Duodenal mucosa (tissue), 2 donors: ENCODE measurements around the gene HSCB.

ENCODE experiments used
- H3K27ac ChIP-seq: one replicate; pipeline ENCODE4 v1.7.0; 2013; ENCODE audit warnings: low read depth, low read length
- H3K27me3 ChIP-seq, 2 donors: one replicate each; pipeline ENCODE4 v1.7.0; 2013; ENCODE audit warnings: low read length in 2 of 2, control low read depth in 1 of 2; ENCODE audit not compliant: insufficient read depth in 2 of 2, control insufficient read depth in 1 of 2
- H3K36me3 ChIP-seq, 2 donors: one replicate each; pipeline ENCODE4 v1.7.0; 2013; ENCODE audit warnings: low read length in 2 of 2, control low read depth in 1 of 2; ENCODE audit not compliant: insufficient read depth in 2 of 2, control insufficient read depth in 1 of 2
- H3K4me1 ChIP-seq, 2 donors: one replicate each; pipeline ENCODE4 v1.7.0; 2013; ENCODE audit warnings: low read length in 2 of 2, control low read depth in 1 of 2; ENCODE audit not compliant: insufficient read depth in 2 of 2, control insufficient read depth in 1 of 2
- H3K4me3 ChIP-seq, 2 donors: one replicate each; pipeline ENCODE4 v1.7.0; 2013; ENCODE audit warnings: low read length in 2 of 2, low read depth in 1 of 2
- H3K9ac ChIP-seq, 2 donors: one replicate each; pipeline ENCODE4 v1.7.0; 2013; ENCODE audit warnings: low read length in 2 of 2, low read depth in 1 of 2
- H3K9me3 ChIP-seq, 2 donors: one replicate each; pipeline ENCODE4 v1.7.0; 2013; ENCODE audit warnings: low read length in 2 of 2, control low read depth in 1 of 2; ENCODE audit not compliant: control insufficient read depth in 1 of 2

HSCB gene

DNA sequence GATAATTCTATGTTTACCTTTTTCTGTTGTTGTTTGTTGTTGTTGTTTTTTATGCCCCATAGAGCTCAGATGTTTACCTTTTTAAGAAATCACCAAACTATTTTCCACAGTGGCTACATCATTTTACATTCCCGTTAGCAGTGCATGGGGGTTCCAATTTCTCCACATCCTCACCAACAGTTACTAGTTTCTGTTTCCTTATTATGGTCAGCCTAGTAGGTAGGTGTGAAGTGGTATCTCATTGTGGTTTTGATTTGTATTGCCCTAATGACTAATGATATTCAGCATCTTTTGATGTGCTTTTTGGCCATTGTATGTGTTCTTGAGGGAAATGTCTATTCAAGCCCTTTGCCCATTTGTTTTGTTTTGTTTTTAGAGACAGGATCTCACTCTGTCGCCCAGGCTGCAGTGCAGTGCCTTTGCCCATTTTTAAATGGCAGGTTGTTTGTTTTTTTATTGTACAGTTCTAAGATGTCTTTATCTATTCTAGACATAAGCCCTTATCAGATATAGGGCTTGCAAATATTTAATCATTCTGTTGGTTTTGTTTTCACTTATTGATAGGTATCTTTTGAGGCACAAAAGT, 27.7 kb upstream of the HSCB start:
- H3K27me3 ChIP-seq = no peaks in the 10 kb centered on the region
- no peak overlapping the region for H3K9ac ChIP-seq
- no peak overlapping the region for H3K27ac ChIP-seq
- no peaks in the 10 kb centered on the region for H3K4me1 ChIP-seq
- no peaks in the 10 kb centered on the region for H3K9me3 ChIP-seq
- no peak overlapping the region for H3K4me3 ChIP-seq
- H3K36me3 ChIP-seq = peaks cover 0 to 13% of the 10 kb centered on the region in 2 donors

DNA sequence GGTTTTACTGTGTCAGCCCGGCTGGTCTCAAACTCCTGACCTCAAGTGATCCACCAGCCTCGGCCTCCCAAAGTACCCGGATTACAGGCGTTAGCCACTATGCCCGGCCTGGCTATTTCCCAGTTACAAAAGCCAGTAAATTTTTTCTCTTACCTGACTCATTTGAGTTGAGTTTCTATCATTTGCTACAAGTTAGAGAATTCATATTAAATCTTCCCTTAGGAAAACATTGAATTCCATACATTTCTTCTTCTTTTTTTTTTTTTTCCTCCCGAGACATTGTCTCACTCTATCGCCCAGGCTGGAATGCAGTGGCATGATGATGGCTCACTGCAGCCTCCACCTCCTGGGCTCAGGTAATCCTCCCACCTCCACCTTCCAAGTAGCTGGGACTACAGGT, 26.2 kb upstream of the HSCB start:
- Histone ChIP-seq H3K9ac (no peak overlapping the region), H3K27ac (no peak overlapping the region), H3K36me3 (peaks cover 0 to 13% of the 10 kb centered on the region in 2 donors), H3K27me3 (no peaks in the 10 kb centered on the region), H3K4me3 (no peak overlapping the region), H3K4me1 (no peaks in the 10 kb centered on the region), H3K9me3 (no peaks in the 10 kb centered on the region)

DNA sequence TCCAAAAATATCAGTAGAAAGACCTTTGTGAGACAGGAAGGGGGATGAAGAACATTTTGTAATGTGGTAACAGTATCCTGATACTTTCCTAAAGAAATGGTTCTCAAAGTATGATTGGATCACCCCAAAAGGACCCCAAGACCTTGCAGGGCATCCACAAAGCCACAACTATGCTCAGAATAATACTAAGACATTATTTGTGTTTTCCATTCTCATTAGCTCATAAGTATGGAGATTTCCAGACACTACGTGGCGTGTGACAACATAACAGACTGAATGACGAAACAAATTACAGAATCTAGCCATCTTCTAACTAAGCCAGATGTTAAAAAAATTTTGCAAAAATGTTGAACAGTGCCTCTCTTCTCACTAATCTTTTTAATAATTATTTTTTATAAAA, 25.2 kb upstream of the HSCB start:
- Histone ChIP-seq H3K4me1 (no peaks in the 10 kb centered on the region), H3K9me3 (no peaks in the 10 kb centered on the region), H3K36me3 (peaks cover 0 to 7% of the 10 kb centered on the region in 2 donors), H3K4me3 (no peak overlapping the region), H3K27ac (no peak overlapping the region), H3K9ac (no peak overlapping the region), H3K27me3 (no peaks in the 10 kb centered on the region)

DNA sequence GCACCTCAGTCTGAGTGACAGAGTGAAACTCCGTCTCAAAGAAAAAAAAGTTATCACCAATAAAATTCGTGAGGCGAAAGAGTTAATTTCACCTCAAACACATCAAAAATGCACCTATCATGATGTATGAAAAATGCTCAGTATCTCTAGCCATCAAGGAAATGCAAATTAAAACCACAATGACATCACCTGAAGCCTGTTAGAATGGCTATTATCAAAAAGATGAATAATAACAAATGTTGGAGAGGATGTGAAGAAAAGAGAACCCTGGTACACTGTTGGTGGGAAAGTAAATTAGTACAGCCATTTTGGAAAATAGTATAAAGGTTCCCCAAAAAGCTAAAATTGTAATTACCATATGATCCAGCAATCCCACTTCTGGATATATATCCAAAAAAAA, 23.8 kb upstream of the HSCB start:
- Histone ChIP-seq H3K36me3 (peaks cover 0 to 5% of the 10 kb centered on the region in 2 donors), H3K4me3 (no peak overlapping the region), H3K27me3 (no peaks in the 10 kb centered on the region), H3K9ac (no peak overlapping the region), H3K27ac (no peak overlapping the region), H3K9me3 (no peaks in the 10 kb centered on the region), H3K4me1 (no peaks in the 10 kb centered on the region)

DNA sequence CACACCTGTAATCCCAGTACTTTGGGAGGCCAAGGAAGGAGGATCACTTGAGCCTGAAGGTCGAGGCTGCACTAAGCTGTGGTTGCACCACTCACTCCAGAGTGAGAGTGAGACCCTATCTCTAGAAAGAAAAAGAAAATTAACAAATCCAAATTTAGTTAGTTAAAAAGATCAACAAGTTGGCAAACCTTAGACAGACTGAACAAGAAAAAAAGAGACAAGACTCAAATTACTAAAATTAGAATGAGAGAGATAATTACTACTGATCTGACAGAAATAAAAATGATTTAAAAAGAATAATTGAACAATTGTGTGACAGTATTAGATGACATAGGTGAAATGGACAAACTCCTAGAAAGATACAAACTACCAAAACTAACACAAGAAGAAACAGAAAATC, 13.8 kb upstream of the HSCB start:
- H3K4me1 ChIP-seq = no peaks in the 10 kb centered on the region
- H3K27me3 ChIP-seq = no peaks in the 10 kb centered on the region
- peaks cover 7 to 19% of the 10 kb centered on the region in 2 donors for H3K36me3 ChIP-seq
- H3K9me3 ChIP-seq = no peaks in the 10 kb centered on the region
- no peak overlapping the region for H3K4me3 ChIP-seq
- H3K27ac ChIP-seq = no peak overlapping the region
- no peak overlapping the region for H3K9ac ChIP-seq

DNA sequence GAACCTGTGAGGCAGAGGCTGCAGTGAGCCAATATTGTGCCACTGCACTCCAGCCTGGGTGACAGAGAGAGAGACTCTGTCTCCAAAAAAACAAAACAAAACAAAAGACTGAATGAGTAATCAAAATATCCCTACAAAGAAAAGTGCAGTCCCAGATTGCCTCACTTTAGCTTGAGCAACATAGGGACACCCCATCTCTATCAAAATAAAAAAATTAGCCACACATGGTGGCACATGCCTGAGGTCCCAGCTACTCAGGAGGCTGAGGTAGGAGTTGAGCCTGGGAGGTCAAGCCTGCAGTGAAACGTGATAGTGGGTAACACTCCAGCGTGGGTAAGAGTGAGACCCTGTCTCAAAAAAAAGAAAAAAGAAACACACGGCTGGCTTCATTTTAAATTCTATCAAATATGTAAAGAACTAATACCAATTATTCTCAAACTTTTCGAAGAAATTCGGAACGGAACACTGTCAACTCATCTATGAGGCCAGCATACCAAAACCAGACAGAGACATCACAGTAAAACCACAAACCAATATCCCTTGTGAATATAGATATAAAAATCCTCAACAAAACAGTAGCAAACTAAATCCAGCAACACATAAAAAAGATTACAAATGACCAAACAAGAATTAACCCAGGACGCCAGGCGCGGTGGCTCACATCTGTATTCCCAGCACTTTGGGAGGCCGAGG, 13.1 kb upstream of the HSCB start:
- no peaks in the 10 kb centered on the region for H3K9me3 ChIP-seq
- no peak overlapping the region for H3K9ac ChIP-seq
- H3K27ac ChIP-seq = no peak overlapping the region
- H3K27me3 ChIP-seq = no peaks in the 10 kb centered on the region
- peaks cover 9 to 23% of the 10 kb centered on the region in 2 donors for H3K36me3 ChIP-seq
- H3K4me1 ChIP-seq = no peaks in the 10 kb centered on the region
- no peak overlapping the region for H3K4me3 ChIP-seq

DNA sequence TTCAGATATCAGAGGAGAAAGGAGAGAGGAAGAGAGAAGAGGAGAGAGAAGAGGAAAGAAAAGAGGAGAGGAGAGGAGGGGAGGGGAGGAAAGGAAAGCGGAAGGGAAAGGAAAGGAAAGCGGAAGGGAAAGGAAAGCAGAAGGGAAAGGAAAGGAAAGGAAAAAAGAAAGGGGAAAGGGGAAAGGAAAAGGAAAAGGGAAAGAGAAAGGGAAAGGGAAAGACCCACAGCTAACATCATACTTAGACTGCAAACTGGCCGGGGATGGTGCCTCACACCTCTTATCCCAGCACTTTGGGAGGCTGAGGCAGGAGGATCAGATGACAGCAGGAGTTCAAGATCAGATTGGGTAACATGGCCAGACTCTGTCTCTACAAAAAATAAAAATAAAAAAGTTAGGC, 11.7 kb upstream of the HSCB start:
- Histone ChIP-seq H3K27me3 (no peaks in the 10 kb centered on the region), H3K9ac (no peak overlapping the region), H3K4me1 (no peaks in the 10 kb centered on the region), H3K4me3 (no peak overlapping the region), H3K36me3 (peaks cover 11 to 18% of the 10 kb centered on the region in 2 donors), H3K27ac (no peak overlapping the region), H3K9me3 (no peaks in the 10 kb centered on the region)

DNA sequence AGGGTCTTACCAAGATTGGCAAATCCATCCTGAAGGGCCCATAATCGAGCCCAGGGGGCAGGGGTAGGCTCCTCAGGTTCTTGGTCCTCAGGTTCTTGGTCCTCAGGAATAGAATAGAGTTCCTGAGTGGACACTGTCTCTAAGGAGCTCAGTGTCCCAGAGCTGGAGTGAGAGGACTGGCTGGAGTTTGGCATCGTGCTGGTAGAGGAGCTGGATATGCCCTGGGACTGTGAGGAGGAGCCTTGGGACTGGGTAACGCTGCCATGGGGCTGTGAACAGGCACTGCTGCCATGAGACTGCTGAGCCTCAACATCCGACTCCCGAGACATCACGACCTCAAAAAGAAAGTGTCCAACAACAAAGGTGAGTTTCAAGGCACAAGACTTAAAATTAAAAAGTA, 7.4 kb upstream of the HSCB start:
- no peaks in the 10 kb centered on the region for H3K27me3 ChIP-seq
- no peak overlapping the region for H3K4me3 ChIP-seq
- peaks cover 3 to 9% of the 10 kb centered on the region in 2 donors for H3K4me1 ChIP-seq
- peaks cover 10 to 14% of the 10 kb centered on the region in 2 donors for H3K36me3 ChIP-seq
- H3K9ac ChIP-seq = no peak overlapping the region
- no peaks in the 10 kb centered on the region for H3K9me3 ChIP-seq
- no peak overlapping the region for H3K27ac ChIP-seq

DNA sequence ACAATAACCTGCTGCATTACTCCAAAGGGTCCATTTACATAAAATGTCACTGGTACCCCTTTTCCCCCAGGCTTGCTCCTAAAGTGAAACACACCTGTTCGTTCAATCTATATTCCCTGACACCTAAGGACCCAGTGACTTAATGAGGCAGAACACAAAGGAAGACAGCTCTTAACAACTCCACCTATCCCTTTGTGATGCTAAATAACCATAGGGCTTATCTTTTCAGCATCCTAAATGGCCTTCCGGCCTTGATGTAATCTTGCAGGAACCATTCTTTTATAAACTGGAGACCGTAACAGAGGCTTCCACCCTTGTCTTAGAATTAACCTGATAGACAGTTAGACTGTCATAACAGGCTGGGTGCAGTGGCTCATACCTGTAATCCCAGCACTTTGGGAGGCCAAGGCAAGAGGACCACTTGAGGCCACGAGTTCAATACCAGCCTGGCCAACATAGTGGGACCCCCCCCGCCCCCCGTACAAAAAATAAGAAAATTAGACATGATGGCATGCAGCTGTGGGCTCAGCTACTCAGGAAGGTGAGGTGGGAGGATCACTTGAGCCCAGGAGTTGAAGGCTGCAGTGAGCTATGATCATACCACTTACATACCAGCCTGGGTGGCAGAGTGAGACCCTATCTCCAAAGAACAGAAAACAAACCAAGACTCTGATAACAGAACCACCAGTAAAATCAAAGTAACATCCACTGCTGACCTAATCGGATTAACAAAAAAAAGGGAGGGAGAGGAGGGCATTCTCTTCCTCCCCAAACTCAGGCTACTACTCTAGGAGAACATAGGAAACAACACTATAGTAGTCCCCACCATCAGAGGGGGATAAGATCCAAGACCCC, 5.3 kb upstream of the HSCB start:
- Histone ChIP-seq H3K36me3 (peaks cover 10 to 14% of the 10 kb centered on the region in 2 donors), H3K4me1 (peaks cover 6 to 12% of the 10 kb centered on the region in 2 donors), H3K9me3 (no peaks in the 10 kb centered on the region), H3K4me3 (no peak overlapping the region), H3K27me3 (no peaks in the 10 kb centered on the region), H3K27ac (no peak overlapping the region), H3K9ac (no peak overlapping the region)

DNA sequence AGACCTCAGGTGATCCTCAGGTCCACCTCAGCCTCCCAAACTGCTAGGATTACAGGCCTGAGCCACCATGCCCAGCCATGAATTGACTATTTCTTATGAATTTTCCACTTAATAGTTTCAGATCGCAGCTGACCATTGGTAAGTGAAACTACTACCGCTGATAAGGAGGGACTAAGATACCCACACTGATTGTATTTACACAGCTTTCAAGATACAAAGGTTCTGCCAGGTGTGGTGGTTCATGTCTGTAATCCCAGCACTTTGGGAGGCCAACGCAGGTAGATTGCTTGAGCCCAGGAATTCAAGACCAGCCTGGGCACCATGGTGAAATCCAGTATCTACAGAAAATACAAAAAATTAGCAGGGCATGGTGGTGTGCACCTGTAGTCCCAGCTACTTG, 4.1 kb upstream of the HSCB start:
- H3K4me3 ChIP-seq = no peak overlapping the region
- H3K36me3 ChIP-seq = peaks cover 10 to 12% of the 10 kb centered on the region in 2 donors
- H3K9me3 ChIP-seq = no peaks in the 10 kb centered on the region
- H3K9ac ChIP-seq = no peak overlapping the region
- peaks cover 7 to 12% of the 10 kb centered on the region in 2 donors for H3K4me1 ChIP-seq
- no peaks in the 10 kb centered on the region for H3K27me3 ChIP-seq
- H3K27ac ChIP-seq = no peak overlapping the region
